ENCODE measurements around the gene RNF126. TPM values are rescaled to one million over a fixed set of nuclear protein-coding genes. Genes with fewer than 3 reads are reported as not detected.

The RNF126 gene
- total and polyA plus RNA-seq, 12 donors, result 20.3 to 46.1 (median 25.0) TPM

DNA sequence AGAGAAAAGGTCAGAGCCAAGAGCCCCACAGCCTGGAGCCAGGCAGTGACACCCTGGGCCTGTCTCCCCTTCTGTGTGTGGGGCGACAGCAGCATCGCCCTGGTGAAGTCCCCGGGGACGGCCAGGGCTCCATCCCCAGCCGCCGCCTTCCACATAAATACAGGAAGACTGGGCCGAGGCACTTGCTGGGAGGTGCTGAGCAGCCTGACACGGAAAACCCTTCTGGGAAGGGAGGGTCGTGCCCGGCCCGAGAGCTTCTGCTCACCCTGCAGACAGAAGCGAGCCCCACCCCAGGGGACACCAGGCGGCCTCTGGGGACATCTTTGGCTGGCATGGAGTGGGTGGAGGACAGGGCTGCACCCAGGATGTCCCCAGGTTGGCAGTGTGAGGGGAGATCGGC, 18.2 kb downstream of the RNF126 start:
- no peak overlapping the region for H3K27ac ChIP-seq
- peaks cover 3 to 51% (median 29%) of the 10 kb centered on the region in 9 donors for H3K36me3 ChIP-seq
- no peak for DNase-seq
- peaks cover 0 to 5% (median 0%) of the 10 kb centered on the region in 7 donors for H3K27me3 ChIP-seq
- no peak for ATAC-seq
- no peaks in the 10 kb centered on the region for H3K9me3 ChIP-seq
- H3K4me3 ChIP-seq, result no peak overlapping the region
- TF ChIP-seq, protein P1, sequence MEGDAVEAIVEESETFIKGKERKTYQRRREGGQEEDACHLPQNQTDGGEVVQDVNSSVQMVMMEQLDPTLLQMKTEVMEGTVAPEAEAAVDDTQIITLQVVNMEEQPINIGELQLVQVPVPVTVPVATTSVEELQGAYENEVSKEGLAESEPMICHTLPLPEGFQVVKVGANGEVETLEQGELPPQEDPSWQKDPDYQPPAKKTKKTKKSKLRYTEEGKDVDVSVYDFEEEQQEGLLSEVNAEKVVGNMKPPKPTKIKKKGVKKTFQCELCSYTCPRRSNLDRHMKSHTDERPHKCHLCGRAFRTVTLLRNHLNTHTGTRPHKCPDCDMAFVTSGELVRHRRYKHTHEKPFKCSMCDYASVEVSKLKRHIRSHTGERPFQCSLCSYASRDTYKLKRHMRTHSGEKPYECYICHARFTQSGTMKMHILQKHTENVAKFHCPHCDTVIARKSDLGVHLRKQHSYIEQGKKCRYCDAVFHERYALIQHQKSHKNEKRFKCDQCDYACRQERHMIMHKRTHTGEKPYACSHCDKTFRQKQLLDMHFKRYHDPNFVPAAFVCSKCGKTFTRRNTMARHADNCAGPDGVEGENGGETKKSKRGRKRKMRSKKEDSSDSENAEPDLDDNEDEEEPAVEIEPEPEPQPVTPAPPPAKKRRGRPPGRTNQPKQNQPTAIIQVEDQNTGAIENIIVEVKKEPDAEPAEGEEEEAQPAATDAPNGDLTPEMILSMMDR (IDR thresholded peaks at IDR 0.05), result no peak
- no peaks in the 10 kb centered on the region for H3K4me1 ChIP-seq
- intact Hi-C loops (cut with DNase I), result no loop called here
- WGBS, 2 donors, result 87 to 89% methylated on average over 14 of the region's 14 CpGs

DNA sequence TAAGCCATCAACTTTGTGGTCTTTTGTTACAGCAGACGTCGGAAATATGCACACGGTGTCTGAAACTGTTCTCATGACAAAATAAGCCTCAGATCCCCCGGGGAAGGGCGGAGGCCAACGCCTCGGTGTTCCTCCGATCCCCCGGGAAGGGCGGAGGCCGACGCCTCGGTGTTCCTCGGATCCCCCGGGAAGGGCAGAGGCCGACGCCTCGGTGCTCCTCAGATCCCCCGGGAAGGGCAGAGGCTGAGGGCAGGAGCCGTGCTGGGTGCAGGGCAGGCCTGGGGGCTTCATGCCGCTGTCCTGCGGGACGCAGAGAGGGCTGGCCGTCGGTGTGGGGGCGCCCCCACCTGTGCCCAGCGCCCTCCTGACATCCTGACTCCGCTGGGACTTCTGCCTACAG, 18.7 kb downstream of the RNF126 start:
- TF ChIP-seq, protein P1 (IDR thresholded peaks at IDR 0.05), result no peak
- WGBS, 2 donors, result 65 to 69% methylated on average over 28 of the region's 28 CpGs

DNA sequence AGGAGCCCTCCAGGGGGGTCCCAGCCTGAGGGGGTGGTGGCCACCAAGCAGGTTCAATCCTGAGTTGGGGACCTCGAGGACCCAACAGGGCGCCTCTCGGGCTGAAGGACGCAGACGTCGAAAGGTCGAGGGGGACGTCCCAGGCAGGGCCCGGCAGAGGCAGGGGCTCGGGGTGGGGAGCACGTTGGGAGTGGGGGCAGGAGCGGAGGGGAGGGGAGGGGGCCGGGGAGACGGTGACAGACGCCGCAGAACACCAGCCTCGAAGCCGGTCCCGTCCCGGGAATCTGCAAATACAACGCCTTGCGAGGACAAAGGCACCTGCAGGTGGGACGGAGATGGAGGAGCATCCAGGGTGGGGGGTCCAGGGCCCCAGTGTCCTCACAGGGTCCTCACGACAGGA, 19.3 kb downstream of the RNF126 start:
- H3K27ac ChIP-seq, result no peak overlapping the region
- peaks cover 4 to 8% (median 7%) of the 10 kb centered on the region in 9 donors for H3K4me1 ChIP-seq
- ATAC-seq (no peak), DNase-seq (no peak)
- intact Hi-C loops (cut with DNase I), result no loop called here
- TF ChIP-seq, protein P1 (IDR thresholded peaks at IDR 0.05), result no peak
- peaks cover 0 to 41% (median 20%) of the 10 kb centered on the region in 9 donors for H3K36me3 ChIP-seq
- peaks cover 0 to 10% (median 0%) of the 10 kb centered on the region in 7 donors for H3K27me3 ChIP-seq
- no peak overlapping the region for H3K4me3 ChIP-seq
- WGBS, 2 donors, result 91% methylated on average over 22 to 24 of the region's 24 CpGs
- no peaks in the 10 kb centered on the region for H3K9me3 ChIP-seq

More for the DNA sequence above, 18.7 kb downstream of the RNF126 start:
- H3K27me3 ChIP-seq, result peaks cover 0 to 5% (median 0%) of the 10 kb centered on the region in 7 donors
- ATAC-seq (no peak), DNase-seq (no peak)
- no peak overlapping the region for H3K27ac ChIP-seq
- H3K4me1 ChIP-seq, result peaks cover 0 to 2% (median under 1%) of the 10 kb centered on the region in 9 donors
- intact Hi-C loops (cut with DNase I), result no loop called here
- H3K4me3 ChIP-seq, result no peak overlapping the region
- peaks cover 1 to 47% (median 26%) of the 10 kb centered on the region in 9 donors for H3K36me3 ChIP-seq
- H3K9me3 ChIP-seq, result no peaks in the 10 kb centered on the region

DNA sequence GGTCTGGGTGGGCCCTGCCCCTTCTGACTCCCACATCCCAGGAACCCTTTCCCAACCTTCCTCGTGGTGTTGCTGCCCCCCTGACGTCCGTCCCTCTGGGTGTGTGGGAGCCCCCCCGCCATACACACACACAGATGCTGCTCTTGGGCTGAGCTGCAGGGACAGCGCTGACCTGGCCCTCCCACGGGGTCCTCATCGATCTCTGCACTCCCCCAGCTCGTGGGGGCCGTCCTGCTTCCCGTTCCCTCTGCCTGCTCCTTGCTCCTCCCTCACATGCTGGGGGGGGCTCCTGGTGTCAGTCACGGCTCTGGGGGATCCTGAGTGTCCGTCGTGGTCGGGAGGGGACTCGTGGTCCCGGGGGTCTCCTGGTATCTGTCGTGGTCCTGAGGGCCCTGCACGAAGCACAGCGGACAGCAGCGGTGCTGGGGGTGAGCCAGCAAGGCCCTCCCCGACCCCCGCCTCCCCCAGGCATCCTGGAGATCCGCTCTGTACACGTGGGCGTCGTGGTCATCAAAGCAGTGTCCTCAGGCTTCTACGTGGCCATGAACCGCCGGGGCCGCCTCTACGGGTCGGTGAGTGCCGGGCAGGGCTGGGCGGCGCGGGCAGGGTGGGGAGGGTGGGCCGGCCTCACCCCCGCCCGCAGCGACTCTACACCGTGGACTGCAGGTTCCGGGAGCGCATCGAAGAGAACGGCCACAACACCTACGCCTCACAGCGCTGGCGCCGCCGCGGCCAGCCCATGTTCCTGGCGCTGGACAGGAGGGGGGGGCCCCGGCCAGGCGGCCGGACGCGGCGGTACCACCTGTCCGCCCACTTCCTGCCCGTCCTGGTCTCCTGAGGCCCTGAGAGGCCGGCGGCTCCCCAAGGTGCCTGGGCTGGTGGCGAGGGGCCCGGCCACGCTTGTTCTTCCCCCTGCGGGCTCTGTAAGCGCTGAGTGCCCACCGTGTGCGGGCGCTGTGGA, 20.0 kb downstream of the RNF126 start:
- DNase-seq, result no peak
- intact Hi-C loops (cut with DNase I), result no loop called here
- TF ChIP-seq, protein P1 (IDR thresholded peaks at IDR 0.05), result no peak
- peaks cover 0 to 34% (median 14%) of the 10 kb centered on the region in 9 donors for H3K36me3 ChIP-seq
- no peaks in the 10 kb centered on the region for H3K9me3 ChIP-seq
- WGBS, 2 donors, result 80 to 84% methylated on average over 64 to 70 of the region's 70 CpGs
- ATAC-seq, result no peak
- H3K27me3 ChIP-seq, result peaks cover 0 to 16% (median 0%) of the 10 kb centered on the region in 7 donors
- H3K4me1 ChIP-seq, result peaks cover 4 to 12% (median 10%) of the 10 kb centered on the region in 9 donors
- no peak overlapping the region for H3K4me3 ChIP-seq
- no peak overlapping the region for H3K27ac ChIP-seq

All from heart right ventricle (tissue), 16 donors.